Measurements from ENCODE around the gene RNASE4.
"Not testable (repeated sequence)": the region's sequence is repeated elsewhere in the genome, so short reads cannot be mapped to it uniquely, and the experiment has no call there.

The RNASE4 gene, protein sequence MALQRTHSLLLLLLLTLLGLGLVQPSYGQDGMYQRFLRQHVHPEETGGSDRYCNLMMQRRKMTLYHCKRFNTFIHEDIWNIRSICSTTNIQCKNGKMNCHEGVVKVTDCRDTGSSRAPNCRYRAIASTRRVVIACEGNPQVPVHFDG

DNA sequence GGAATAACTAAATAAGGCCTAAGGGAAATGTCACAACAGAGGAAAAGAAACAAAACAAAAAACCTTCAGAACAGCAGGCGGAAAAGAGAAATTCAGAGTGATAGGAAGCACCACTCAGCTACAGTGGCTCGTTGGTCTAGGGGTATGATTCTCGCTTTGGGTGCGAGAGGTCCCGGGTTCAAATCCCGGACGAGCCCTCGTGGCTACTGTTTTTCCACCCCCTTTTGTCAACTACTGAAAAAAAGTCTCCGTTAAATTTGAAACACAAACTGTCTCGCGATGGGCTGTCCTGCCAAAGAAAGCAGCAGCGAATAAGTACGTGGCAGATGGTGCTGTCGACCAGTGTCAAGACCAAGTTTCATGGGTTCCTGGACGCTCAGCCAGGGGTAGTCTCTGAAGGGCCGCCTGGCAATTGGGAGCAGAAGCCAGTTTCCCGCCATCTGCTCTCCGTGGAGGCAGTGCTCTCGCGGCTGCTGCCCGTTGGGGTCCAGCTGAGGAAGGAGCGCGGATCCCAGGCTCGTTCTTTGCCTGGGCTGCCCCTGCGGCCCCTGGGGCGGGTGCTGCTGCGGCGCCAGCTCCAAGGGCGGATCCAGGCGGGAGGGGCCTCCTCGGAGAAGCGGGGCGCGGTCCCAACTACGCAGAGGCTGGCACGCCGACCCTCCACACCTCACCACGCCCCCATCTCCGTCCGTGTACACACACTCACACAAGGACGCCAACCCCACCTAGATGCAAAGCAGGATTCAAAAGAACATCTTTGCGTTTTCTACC is at the start of gene RNASE4:
RNASE4 (plus strand) TSS at position 670 of the 771 bp plus-strand sequence. CDS start 14,812 bp downstream, outside the sequence.
- FAIRE-seq: no peak

DNA sequence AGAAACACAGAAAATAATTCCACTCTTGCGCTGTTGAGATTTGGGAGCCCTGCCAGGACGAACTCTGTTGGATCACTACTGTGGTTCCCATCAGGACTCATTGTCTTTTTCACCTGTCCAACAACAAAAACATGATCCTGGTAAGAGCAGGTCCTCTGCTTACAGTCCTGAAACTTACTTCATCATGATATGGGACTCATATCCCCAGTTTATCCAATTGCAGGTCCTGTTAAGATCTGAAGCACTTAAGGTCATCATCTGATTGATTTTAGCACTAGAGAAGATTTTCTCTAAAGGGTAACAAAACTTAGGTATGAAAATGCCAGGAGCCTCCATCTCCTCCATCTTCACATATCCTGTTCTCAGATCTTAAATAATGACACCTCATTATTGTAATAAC is 42.8 kb upstream of the RNASE4 start, which contains the start of gene OR6S1:
OR6S1 (minus strand) TSS at position 101 of the 400 bp plus-strand sequence; CDS start at position 101, 0 bp downstream.
- FAIRE-seq: no peak

DNA sequence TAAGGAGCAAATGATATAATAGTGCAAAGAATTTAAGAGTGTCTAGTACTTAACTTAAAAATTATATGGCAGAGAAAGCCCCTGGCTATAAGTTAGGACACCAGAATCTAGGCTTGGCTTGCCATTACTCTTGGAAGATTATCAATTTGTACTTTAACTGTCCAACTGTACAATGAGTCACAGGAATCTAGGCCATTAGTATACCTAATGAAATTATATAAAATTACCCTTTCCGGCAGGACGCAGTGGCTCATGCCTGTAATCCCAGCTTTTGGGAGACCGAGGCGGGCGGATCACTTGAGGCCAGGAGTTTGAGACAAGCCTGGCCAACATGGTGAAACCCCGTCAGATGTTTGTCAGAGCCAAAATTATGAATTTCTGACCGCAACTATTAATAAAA is 42.2 kb upstream of the RNASE4 start:
- FAIRE-seq: no peak

DNA sequence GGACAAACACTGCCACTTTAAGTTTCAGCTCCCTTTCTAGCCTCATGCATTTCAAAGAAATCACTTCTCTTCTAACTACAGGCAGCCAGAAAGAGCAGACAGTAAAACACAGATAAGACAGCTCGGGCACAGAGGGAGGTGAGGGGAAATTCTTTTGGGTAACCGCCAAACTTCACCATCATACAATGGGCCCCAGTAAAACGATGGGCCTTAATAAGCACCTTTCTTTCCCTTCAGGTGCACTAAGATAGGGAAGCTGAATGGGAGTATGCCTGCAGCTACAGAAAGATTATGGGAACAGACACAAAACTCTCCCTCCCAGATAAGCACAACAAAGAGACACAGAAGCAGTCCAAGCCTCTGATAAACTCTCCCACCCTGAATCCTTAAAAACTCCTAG is 41.6 kb upstream of the RNASE4 start:
- not testable (repeated sequence) for FAIRE-seq

DNA sequence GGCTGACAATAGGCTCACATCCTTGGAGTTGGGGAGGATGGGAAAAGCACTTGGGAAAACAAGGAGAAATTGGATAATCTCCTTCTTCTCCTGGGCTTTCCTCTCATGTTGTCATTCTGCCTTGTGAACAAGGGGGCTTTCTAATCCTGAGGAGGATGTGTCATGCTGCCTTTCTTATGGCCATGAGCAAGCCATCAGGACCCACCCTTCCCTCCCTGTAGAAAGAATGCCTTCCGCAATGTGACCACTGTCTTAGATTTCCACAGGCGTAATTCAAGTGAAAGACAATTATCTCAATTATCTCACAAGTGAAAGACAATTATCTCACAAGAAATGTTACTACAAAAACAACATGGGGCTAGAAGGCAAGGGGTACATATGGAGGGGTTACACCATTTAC is 39.8 kb upstream of the RNASE4 start:
- FAIRE-seq: no peak

DNA sequence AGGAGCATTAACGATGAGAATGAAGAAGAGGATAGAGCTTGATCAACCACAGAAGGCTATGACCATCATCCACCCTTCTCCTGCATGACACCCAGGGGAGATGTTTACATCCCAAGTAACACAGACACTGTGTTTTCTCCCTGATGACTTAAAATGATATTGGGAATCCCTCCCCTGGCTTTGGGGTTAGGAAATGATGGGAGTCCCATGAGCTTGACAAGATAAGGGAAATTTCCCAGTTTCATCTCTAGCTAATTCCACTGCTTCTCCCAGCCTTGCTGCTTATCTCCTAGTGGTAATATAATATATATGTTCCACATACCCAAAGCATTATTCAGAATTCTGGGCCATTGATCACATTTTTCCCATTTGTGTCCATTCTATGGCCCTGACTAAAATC is 38.9 kb upstream of the RNASE4 start:
- no peak for FAIRE-seq

DNA sequence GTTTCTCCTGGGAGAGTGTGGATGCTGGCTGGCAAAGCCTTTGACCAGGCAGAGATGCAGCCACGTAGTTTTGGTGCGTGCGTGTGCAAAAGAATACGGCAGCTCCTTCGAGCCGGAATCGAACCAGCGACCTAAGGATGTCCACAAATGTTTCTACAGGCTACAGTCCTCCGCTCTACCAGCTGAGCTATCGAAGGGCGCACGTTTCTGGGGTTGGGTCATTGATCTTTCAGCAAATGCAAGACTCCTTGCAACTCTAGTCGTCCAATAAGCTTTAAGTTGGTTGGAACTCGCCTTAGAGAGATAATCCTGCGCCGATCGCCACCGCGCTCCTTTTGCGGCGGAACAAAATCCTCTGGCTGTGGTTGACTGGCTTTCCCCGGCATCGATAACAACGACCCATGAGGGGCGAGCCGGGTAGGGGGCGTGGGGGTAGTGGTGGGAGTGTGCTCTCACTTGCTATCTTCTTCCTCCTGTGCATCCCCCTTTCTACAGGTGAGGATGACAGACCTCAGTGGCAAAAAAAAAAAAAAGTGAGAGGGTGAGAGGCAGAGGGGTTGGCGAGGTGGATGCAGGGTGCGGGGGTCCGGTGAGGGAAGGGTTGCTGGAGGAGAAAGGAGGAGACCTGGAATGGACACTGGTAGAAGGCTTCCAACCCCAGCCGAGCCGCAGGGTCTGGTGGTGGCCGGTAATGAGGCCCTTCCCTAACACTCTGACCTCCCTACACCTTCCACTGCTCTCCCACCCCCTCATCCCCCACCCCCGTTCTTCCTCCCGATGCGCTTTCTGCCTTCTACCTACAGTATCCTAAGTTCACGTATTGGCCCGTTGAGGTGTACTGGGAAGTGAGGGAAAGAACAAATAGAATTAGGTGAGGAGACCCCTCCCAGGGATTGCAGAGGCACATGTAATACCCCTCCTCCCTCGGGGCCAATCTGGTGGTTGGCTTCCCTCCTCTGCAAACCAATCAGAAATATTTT is 31.1 kb upstream of the RNASE4 start:
- FAIRE-seq: no peak

DNA sequence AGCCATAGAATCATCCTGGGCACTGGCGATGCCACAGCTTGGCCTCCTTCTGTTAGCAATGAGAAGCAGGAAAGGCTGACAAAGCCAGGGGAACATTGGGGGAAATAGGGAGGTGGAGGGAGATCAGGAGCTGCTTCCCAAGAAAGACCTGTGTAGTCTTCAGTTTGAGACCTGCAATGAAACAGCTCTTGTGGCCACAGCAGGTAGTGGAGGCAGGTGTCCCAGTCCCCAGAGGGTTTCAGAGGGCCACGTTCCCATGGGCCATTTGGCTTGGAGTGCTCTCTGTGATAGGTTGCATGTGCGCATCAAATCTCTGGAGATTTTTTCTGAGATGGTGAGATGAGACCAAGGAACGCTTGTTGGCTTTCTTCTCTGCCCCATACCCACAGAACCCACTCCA is 28.5 kb upstream of the RNASE4 start:
- FAIRE-seq: no peak

DNA sequence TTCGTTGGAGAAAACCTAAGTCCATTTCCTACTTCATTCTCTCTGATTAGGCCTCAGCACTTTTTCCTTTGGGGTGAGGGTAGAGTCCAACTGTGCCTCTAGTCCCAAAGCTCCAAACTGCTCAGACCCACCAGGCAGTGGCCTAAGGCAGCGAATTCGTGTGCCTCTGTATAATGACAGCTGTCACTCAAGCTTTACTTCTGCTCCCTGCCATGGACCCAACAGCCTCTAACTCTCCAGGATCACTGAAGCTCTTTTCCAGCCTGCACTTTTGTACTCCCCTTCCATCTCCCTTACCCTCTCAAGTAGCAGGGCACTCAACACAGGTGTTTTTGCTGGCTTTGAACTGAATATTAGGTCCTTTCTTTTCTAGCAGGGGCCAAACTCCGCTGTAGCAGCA is 28.1 kb upstream of the RNASE4 start:
- no peak for FAIRE-seq

DNA sequence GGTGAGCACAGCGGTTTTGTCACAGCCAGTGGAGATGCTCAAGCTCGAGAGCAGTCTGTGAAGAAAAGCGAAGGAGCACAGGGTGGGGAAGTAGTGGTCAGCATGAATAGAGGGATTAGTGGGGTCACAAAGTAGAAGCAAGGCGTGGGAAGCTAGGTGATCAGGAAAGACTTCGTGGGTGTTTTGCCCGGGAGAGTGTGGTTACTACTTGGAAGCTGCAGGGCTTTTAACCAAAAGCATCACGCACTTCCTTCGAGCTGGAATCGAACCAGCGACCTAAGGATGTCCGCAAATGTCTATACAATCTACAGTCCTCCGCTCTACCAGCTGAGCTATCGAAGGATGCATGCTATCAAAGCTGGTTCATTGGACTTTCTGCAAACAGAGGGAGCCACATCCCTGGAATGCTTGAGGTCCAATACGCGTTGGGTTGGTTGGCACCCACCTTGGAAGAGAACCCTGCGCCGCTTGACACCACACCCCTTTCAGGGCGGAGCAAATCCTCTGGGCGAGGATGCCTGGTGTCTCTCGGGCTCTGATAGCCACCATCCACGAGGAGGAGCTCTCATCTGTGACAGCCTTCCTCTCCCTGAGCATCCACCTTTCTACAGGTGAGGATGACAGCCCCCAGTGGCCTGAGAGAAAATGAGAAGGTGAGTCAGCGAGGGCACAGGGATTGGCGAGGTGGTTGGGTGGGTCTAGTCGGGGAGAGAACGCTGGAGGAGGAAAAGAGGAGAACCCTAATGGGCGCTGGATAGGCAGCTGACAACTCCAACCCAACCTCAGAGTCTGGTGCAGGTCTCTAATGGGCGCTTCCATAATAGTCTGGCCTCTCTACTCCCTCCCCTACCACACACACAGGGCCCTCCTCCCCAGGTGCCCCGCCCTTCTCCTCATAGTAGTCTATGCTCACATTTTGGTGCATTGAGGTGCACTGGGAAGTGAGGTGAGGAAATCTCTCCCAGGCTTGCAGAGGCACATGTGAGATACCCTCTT is 26.8 kb upstream of the RNASE4 start:
- FAIRE-seq: no peak

DNA sequence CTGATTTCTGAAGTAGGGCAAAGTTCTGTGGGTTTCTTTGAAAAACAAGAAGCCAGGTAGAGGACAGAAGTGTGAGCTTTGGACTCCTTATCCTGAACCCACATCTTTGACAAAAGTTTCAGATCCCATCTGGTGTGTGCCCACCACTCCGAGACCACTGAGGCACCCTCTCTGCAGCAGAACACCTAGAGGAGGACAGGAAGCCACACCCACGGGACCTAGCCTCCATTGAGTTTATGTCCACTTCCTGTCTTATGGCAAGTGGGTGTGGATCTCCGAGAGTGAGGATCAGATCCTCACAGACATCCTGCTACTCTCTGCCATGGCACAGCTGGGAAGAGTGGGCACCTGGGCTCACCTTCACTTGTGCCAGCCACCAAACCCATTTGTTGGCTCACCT is 26.1 kb upstream of the RNASE4 start:
- no peak for FAIRE-seq

DNA sequence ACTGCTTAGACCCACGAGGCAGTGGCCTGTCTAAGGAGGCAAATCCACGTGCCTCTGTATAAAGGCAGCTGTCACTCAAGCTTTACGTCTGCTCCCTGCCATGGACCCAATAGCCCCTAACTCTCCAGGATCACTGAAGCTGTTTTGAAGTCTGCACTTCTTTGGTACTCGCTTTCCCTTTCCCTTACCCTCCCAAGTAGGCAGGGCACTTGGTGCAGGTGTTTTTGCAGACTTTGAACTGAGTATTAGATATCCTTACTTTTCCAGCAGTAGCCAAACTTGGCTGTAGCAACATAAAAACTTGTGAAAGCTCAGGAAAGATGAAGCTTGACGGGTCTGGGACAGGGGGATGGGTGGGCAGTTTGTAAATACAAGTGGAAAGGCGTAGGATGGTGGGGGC is 25.0 kb upstream of the RNASE4 start:
- FAIRE-seq: no peak

DNA sequence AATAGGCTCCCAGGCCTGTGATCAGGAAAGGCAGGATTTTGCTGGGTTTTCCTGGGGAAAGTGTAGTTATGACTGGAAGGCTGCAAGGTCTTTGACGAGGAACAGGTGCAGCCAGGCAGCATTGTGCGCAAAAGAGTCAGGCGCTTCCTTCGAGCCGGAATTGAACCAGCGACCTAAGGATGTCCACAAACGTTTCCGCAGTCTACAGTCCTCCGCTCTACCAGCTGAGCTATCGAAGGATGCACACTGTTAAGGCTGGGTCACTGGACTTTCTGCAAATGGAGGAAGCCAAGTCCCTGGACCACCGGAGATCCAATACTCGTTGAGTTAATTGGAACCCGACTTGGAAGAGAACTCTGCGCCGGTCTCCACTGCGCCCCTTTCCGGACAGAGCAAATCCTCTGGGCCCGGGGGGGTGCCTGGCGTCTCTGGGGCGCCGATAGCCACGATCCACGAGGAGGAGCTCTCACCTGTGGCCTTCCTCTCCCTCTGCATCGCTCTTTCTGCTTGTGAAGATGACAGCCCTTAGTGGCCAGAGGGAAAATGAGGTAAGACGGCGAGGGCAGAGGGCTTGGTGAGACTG is 24.5 kb upstream of the RNASE4 start:
- FAIRE-seq: no peak

DNA sequence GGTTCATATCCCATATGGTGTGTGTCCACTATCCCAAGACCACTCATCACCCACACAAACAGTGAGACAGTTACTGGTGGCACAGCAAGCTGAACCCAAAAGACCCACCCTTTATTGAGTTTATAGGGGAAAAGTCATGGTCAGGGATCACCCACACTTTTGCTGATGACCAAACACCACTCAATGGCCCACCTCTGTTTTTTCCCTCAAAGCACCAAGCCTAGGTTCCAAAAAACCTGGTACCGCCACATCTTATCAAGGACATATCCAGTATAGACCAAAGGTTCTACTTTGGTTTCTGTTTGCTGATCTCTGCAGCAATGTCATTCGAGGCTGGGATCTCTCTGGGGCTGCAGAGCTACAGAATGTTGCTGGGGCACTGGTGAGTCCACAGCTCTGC is 23.2 kb upstream of the RNASE4 start:
- no peak for FAIRE-seq

DNA sequence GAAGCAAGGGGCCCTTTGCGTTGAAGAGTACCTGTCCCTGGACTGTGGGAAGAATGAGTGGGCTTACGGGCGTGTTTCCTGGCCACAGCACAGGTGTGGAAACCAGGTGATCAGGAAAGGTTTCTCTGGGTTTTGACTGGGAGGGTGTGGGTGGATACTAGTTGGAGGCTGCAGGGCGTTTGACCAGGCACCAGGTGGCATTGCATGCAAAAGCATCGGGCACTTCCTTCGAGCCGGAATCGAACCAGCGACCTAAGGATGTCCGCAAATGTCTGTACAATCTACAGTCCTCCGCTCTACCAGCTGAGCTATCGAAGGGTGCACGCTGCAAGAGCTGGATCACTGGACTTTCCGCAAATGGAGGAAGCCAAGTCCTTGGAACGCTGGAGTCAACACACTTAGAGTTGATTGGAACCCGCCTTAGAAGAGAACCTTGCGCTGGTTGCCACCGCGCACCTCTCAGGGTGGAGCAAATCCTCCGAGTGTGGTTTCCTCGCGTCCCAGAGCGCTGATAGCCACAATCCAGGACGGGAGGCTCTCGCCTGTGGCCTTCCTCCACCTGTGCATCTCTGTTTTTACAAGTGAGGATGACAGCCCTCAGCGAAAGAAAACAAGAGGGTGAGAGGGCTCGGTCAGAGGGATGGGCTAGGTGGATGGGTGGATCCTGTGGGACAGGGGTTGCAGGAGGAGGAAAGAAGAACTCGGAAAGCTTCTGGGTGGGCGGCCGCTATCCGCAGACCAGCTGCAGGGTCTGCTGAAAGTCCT is 21.2 kb upstream of the RNASE4 start:
- FAIRE-seq: no peak

DNA sequence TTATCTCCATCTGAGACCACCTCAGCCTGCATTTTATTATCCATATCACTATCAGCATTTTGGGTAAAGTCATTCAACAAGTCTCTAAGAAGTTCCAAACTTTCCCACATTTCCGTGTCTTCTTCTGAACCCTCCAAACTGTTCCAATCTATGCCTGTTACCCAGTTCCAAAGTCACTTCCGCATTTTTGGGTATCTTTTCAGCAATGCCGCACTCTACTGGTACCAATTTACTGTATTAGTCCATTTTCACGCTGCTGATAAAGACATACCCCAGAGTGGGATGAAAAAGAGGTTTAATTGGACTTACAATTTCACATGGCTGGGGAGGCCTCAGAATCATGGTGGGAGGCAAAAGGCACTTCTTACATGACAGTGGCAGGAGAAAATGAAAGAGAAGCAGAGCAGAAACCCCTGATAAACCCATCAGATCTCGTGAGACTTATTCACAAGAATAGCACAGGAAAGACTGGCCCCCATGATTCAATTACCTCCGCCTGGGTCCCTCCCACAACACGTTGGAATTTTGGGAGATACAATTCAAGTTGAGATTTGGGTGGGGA is 17.9 kb upstream of the RNASE4 start:
- FAIRE-seq: not testable (repeated sequence)

DNA sequence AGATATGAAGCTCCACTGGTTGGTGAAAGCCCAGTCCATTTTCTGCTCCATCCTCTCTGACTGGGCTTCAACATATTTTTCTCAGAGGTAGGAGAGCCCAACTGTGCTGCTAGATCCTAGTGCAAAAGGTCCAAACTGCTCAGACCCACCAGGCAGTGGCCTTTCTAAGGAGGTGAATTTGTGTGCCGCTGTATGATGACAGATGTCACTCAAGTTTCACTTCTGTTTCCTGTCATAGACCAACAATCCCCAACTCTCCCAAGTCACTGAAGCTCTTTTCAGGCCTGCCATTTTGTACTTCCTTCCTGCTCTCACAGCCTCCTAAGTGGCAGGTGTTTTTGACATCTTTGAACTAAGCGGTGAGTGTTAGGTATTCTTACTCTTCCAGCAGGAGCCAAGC is 16.4 kb upstream of the RNASE4 start:
- FAIRE-seq: no peak

DNA sequence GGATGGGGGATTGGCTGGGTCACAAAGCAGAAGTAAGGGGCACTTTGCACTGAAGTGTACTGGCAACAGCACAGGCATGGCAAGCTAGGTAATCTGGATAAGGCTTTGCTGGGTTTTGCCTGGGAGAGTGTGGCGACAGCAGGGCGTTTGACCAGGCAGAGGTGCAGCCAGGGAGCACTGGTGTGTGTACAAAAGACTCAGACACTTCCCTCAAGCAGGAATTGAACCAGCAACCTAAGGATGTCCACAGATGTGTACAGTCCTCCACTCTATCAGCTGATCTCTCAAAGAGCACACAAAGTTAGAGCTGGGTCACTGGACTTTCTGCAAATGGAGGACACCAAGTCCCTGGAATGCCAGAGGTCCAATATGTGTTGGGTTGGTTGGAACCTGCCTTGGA is 15.4 kb upstream of the RNASE4 start:
- no peak for FAIRE-seq

DNA sequence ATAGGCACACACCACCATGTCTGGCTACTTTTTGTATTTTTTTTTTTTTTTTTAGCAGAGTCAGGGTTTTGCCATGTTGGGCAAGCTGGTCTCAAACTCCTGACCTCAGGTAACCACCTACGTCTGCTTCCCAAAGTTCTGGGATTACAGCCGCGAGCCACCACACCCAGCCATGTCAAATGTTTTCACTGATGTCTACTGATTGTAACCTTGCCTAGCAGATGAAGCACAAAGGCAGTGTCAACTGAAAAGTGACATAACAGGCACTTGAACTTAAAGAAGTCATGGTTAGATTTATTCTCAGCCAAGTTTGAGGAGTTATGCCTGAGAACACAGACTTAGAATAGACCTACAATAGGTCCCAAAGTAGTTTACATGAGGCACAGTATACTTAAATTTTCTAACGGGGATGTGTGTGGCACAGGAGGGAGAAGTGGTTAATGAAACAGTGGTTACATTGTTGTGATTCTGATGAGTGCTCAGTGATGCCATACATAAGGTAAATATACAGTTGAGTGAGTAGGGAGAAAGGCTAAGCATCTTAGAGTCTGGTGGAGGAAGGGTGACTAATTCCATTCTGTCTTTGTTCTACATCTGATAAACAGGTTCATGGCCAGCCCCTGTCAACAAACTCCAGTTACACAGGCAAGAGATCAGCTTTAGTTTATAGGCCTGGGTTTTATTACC is 12.6 kb upstream of the RNASE4 start:
- no peak for FAIRE-seq

DNA sequence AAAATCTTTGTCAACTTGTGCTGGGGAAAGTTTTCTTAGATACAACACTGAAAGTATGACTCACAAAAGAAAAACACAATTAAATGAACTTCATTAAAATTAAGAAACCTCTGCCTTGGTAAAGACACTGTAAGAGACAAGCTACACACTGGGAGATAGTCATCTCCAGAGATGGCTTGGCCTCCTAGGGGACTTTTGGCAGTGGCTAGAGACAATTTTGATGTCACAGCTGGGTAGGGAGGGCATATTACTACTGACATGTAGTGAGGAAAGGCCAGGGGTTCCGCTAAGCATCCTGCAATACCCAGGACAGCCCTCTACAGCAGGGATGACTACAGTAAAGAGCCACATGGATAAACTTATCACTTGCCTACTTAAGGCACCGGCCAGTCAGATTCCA is 8.7 kb upstream of the RNASE4 start:
- FAIRE-seq: no peak

All from colon (tissue), 2 donors.